Activated CD8-positive, alpha-beta memory T cell treated with anti-CD3 and anti-CD28 coated beads for 48 hours (primary cell): ENCODE data around the gene FAAP100.

Source experiments
- DNase-seq, 3 experiments: peaks; one replicate each; pipeline ENCODE4 v3.0.0-alpha.2; 2020; ENCODE audit warnings: low read depth in 2 of 3, low spot score in 2 of 3

The FAAP100 gene

GRCh38 chr17:81576621-81577277 lies 24.6 kb upstream of the FAAP100 start:
- no peak for DNase-seq

- DNase-seq = no peak
These were observed 23.7 kb upstream of the FAAP100 start for GRCh38 chr17:81575836-81576235.

- DNase-seq = no peak
These were observed 22.4 kb upstream of the FAAP100 start for GRCh38 chr17:81574643-81574956.

DNA sequence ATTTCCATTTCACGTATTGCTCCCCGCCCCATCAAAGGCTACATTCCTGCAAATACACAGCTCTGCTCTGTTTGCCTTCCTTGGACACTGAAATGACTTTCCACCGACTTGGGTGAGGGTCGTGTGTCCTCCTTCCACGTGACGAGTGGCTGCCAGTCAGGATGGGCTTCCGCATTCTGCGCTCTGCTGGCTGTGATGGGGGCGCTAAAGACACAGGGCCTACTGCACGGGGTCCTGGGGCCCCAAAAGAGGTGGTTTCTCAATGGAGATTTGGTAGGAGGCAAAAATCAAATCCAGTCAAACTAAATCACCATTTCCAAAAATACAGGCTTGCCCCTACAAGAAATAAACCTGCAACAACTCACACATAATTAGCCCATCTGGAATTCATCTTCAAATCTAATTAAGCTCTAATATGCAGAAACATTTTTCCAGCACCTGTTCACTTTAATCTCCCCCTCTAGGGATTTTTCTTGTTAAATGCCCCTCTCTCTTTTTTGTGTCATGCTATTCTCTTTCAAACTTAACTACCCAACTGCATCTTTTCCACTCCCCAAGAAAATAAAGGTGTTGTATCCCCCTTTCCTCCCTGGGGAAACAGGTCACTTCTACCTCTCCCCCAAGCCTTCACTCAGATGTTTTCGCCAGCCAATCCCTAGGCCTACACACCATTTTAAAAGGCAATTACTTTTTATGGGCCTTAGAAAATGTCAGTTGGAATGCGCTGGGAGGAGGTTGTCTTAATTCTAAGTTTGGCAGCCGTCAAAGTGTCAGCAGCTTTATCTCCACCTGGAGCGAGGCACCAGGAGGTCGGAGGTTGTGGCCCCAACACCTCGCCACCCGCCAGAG lies 21.9 kb upstream of the FAAP100 start:
- DNase-seq = no peak

GRCh38 chr17:81572563-81573168 lies 20.5 kb upstream of the FAAP100 start:
- DNase-seq = no peak

DNA sequence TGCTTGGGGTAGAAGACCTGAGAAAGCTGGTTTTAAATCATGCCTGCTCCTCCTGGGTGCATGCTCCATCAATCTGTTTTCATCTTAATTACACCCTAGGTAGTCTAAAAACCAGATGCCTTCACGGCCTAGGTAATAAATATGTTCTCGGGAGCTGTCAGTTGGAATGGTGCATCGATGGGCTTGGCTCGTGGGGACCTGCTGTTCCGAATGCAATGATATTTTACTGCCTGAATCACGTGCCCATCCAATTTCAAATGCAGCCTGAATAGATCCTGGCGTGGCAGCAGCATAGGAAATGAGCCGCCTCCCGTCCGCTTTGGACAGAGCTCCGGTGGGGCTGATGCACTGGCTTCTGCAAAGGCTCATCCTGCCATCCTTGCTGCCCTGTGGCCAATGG lies 18.8 kb upstream of the FAAP100 start:
- no peak for DNase-seq

DNA sequence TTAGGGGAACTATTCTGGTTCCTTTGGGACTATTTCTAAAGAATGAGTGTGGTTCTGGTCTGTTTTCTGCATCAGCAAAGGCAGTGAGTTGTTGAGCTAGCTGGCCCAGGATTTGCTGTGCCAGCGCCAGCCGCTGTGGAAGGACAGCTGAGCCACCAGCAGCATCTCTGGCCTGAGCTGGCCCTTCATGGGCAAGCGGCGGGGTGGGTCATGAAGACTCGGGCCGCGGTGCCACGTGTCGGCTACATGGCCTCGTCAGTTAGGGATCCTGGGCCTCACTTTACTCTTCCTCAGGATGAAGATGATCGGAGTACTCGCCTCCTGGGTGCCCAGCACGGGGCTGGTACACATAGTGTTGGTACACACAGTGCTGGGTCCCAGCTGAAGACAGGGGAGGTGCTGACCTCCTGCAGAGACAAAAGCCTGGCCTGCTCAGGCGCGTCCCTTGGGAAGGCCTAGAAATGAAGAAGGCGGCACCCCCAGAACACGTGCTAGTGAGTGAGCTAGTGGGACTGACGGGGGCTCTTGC lies 17.9 kb upstream of the FAAP100 start:
- no peak for DNase-seq

GRCh38 chr17:81568416-81568815 lies 16.3 kb upstream of the FAAP100 start:
- no peak for DNase-seq

DNA sequence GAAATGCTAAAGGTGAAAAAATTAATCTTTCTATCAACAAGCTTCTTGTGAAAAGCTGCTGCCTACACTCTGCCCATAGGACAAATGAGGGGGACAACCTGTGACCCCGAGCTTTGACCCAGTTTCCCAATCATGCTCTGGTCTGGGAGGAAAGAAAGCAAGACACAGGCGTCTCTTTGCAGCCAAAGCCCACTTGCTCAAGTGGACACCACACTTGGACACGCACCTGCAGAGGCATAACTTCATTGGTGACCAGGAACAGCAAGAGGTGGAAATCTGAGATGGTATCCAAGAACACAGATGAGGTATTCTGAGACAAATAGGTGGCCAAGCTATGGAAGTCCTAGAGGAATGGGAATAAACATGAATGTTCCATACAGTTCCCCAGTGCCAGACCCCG lies 15.0 kb upstream of the FAAP100 start:
- no peak for DNase-seq

DNA sequence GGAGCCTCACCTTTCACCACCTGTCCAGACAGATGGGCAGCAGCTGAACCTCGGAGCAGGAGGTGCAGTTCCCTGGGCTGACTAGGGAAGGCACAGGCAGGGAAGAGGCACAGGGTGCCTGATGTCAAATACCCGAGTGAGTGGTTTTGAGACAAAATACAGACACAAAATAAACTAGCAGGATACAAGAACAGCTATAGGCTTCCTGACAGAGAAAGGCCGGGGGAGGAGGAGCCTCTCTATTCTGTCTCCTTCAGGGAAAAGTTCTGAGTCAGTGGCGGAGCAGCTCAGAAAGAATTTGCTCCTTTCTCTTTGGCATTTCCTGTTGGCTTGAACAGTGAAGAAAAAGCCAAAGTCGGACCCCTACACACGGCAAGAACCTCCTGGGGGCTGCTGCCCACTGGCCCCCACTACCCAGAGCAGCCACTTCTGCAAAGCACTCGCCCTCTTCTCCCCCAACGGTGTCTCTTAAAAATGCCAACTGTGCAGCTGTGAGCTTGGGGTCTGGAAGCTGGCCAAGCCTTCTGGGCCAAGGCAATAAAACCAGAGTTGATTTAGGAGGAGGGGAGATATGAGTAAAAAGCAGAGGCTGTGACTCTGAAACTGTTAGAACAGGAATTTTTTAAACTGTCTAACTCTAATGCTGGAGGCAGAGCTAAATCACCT lies 14.4 kb upstream of the FAAP100 start:
- DNase-seq = no peak

- DNase-seq = no peak
These were observed 13.1 kb upstream of the FAAP100 start for GRCh38 chr17:81565231-81565630.

GRCh38 chr17:81564778-81565177 lies 12.6 kb upstream of the FAAP100 start:
- DNase-seq = no peak

DNA sequence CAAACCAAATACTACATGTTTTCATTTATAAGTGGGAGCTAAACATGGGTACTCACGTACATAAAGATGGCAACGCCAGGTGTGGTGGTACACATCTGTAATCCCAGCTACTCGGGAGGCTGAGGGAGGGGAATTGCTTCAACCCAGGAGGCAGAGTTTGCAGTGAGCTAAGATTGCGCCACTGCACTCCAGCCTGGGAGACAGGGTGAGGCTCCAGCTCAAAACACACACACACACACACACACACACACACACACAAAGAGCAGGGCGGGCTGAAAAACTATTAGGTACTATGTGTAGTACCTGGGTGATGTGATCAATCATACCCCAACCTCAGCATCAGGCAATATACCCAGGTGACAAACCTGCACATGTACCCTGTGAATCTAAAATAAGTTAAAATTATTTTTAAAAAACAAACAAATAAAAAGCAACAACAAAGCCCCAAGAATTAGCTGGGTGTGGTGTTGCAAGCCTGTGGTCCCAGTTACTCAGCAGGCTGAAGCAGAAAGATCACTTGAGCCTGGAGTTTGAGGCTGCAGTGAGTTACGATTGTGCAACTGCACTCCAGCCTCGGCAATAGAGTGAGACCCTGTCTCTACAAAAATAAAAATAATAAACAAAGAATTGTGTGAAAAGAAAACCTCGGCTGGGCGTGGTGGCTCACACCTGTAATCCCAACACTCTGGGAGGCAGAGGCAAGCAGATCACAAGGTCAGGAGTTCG lies 11.9 kb upstream of the FAAP100 start:
- DNase-seq = no peak

DNA sequence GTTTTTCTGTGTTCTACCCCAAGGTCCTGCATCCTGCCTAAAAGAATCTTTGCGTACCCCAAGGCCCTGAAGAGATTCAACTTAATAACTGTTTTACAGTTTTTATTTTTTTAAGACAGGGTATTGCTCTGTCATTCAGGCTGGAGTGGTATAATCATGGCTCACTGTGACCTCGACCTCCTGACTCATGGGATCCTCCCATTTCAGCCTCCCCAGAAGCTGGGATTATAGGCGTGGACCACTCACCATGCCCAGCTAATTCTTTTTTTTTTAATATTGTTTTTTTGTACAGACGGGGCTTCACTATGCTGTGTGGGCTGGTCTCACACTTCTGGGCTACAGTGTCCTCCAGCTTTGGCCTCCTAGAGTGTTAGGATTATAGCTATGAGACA lies 9.3 kb upstream of the FAAP100 start:
- DNase-seq = no peak

- no peak for DNase-seq
These were observed 7.0 kb upstream of the FAAP100 start for GRCh38 chr17:81558941-81559806.

DNA sequence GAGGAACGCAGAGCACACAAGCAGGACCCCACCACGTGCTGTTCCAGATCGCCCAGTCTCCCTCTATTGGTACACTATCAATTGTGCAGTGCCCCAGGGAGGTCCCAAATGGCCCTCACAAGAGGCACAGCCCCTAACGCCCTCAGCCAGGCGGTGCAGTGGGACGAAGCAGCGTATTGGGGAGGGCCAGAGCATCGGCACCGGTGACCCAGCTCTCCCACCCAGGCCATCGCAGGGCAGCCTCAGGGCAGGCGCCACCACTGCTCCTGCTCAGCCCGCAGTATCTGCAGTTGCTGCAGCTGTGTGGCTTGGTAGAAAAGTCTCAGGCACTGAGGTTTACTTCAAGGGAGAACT lies 5.9 kb upstream of the FAAP100 start:
- DNase-seq = no peak

DNA sequence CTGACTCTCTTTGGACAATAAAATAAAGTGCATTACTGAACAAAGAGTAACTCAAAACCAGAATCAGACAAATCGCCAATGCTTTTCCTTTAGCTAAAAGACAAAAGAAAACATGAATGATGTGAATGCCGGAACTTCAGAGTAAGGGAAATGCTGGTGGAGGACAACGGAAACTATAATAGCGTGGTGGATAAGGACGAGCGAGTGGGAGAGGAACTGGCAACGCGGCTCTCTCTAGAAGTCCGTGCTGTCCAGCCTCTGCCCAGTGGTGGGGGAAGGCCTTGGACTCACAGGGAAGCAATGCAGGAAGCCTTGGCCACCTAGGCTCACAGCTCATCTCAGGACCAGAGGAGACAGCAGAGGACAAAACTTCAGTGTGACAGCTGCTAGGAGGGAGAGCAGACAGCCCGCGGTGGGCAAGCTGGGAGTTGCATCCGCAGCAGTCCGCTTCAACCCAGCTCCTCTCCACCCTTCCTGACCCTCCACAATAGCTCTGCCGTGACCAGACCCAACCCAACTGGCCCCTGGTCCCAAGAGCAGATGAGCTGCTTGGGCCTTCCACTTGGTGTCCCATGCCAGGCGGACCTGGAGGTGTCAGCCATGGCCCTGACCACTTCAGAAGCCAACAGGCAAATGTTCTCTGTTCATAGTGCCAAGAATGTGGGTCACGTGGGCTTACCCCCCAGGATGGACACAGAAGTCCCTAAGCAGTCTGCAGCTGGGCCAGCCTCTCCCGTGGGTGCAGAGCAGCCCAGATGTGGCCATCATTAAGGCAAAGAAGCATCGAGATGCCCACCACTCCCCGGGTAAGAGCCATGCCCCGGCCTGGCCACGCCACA lies 5.3 kb upstream of the FAAP100 start:
- no peak for DNase-seq

- no peak for DNase-seq
These were observed 4.7 kb upstream of the FAAP100 start for GRCh38 chr17:81556863-81557262.

DNA sequence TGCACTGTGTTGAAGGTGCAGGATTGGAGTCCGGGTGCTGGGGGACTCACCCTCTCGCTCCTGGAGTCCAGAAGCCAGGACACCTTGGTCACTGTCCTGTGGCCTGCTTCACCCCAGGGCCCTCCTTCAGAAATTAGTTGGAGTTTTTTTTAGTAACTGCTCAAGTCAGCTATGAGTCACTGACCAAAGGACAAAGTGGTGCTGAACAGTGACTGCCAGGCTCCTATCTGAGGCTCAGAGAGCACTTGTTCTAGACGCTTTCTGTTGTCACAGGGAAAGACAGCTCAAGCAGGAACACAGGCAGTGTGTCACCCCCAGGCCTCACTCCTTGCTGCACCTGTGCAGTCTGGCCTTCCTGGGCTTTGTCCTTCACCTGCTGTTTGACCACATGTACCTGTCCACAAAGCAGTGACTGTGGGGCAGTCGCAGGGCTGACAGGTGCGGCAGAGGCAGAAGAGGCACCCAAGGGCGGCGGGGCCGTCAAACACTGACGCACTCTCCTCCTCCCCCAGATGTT lies 4.1 kb upstream of the FAAP100 start:
- no peak for DNase-seq
